Activated CD4-positive, CD25-positive, alpha-beta regulatory T cell (primary cell): ENCODE results near the gene CCDC174.

ENCODE experiments used
- DNase-seq, 4 experiments: peaks; one replicate each; lab custom pipeline; 2025; lab: John Stamatoyannopoulos, UW

CCDC174 gene

DNA sequence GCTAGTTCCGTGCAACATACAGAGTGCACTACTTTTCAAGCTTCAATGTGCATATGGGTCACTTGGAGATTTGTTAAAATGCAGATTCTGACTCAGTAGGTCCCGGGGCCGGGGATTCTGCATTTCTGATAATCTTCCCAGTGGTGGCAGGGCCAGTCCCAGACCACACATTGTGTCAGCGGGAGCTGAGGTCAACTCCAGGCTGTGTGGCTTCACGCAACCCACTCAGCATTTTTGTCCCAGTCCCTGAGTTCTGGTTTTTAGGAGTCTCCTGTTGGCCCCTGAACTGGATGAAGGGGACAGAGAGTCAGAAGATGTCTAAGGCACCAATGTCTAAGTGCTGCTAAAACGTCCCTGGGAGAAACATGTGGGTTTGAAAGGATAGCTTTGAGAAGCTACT lies 26.1 kb upstream of the CCDC174 start:
- DNase-seq, result no peak

DNA sequence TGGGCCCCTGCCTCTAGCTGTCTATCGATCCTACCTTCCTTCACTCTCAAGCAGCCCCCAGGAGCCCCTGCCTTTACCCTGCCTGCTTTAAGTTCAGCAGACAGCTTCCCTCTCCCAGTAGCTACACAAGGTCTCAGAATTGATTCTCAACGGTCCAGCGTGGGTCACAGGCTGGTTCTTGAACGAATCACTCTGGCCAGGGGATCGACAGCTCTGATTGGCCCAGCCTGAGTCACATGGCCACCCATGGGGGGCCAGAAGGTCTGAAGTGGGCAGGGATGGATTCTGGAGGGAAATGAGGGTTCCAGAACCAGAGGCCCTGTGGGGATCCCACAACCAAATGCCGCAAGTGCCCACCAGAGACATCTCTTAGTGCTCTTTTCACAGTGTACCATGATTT lies 23.7 kb upstream of the CCDC174 start:
- no peak for DNase-seq

DNA sequence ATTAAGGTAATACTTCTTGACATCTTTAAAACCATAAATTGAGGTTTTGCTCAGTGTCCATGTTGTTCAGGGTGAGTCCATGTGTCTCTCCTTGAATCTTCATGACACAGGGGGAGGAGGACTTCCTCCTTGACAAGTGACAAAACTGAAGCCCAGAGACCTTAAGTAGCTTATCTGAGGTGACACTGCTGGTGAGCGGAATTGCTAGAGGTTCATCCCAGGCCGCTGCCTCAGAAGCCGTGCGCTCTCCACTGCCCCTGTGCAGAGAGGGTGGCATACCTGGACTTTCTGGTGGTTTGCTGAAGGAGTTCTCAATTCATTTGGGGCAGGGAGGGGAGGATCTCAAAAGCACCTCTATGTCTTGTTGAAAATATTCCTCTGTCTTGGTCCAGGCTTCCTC lies 23.2 kb upstream of the CCDC174 start:
- DNase-seq, result no peak

DNA sequence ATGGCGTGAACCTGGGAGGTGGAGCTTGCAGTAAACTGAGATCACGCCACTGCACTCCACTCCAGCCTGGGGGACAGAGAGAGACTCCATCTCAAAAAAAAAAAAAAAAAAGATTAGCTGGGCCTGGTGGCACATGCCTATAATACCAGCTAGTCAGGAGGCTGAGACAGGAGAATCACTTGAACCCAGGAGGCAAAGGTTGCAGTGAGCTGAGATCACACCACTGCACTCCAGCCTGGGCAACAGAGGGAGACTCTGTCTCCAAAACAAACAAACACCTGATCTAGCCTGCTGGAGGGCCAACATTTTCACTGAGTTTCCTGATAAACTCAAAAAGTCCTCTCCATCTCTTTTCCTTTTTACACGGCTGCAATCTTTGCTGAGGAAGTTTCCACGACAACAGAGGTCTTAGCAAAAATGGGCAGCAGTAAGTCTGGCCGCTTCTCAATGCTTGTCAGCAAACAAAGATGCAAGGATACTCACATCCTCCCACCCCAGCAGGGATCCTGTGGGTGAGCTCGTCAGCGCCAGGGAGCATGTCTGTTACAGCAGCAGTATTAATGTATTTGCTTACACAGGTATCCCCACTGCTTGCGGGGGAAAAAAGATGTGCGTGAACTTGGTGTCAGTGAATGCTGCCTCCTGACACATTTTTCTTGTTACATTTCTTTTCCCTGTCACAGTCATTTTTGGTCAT lies 21.0 kb upstream of the CCDC174 start:
- DNase-seq, result no peak

DNA sequence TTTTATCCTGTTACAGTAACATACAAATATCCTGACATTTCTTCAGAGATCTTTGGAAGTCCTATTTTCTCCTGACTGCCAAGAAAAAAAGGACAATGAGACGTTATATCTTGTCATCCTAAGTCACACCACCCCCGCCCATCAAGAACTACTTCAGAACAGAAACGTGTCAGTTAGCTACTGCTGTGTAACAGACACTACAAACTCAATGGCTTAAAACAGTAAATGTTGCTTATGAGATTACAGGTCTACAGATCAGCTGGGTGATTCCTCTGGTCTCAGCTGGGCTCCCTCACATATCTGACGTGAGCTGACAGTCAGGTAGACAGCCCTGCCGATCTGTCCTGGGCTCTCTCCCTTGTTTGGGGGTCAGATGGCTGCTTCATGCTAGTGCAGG lies 20.5 kb upstream of the CCDC174 start:
- DNase-seq, result no peak

DNA sequence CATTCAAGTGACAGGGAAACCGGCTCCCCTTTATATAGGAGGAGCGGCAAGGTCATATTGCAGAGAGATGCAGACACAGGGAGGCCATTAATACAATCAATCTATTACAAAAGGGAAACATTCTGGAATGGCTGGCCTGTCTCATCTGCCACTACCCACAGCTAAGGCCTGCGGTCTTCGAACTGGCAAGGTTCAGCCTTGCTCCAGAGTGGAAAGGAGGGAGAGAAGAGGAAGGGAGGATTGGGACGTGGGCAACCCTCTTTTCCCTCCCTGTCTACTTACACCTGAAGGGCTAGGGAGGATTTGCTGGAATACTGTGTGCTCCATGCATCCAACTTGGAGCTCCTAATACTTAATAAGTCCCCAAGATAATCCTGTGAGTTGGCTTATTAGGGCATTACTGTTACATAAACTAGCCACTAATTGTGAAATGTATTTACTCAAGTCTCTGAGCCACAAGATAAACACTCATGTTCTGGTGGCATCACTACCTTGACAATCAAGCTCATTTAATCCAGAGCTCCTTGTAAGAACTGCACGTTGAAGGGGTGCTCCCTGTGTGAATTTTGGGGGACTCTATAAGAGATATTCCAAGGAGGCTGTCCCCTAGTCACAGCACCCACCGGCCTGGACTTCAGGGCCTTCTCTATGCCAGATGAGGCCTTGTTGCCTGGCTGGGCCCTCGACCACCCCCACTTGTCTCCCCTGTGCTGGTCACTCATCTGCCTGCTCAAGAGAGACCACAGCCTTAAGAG lies 19.7 kb upstream of the CCDC174 start:
- no peak for DNase-seq

DNA sequence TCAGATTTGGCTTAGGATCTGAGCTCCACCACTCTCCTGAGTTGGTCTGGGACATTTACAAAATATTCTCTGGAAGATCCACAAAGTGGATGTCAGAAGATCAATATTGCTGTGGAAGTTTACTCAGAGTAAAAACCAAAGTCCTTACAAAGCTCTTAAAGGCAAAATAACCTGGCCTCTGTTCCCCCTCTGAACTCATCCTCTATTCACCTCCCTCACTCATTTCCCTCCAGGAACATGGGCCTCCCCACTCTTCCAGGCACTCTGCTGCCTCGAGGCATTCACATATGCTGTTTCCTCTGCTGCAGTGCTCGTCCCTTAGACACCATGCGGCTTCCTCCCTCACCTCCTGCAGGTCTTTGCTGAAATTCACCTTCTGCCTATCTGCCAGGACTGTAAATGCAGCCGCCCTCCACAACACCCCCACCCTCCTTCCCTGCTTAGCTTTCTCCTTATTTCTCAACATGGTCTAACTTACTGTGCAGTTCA lies 19.1 kb upstream of the CCDC174 start:
- DNase-seq, result no peak

DNA sequence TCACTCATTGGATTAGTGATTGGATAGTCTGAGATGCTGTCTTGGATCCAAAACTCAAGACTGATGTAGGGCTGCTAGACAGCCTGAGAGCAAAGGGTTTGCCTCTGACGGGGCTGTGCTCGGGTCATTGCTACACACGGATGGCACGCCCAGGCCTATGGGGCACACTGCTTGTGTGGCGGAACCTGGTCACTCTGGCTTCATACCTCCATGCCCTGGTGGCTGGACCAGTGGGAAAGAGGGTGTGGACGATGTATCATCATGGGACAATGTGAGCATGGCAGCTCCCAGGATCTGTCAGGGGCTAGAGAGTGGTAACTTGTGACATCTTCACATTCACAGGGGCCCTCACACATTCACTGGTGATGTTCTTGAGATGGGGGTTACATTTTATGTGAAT lies 18.1 kb upstream of the CCDC174 start:
- DNase-seq, result no peak

DNA sequence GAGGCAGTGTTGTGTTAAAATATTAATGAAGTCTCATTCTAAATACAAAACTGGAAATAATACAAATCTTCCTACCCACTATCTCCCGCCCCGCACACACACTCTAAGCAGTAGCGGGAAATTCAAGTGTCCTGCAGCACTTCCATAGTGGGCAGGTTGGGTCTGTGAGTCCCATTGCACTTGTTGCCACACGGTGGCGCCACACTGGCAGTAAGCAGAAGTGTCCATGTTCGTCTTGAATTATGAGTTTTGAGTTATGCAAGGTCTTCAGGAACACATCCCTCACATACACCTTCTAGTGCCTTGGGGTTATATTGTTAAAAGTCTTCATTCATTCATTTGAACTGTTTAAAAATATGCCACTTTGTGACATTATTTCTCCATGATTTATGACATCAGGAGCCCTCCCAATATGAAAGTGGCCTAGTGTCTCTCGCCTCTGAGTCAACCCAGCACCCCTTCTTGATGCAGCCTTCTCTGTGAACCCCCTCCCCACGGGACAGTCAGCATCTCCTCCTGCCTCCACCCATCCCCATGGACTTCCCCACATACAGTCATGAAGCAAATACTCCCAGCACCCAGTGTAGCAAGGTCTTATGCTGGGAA lies 17.6 kb upstream of the CCDC174 start:
- DNase-seq, result peak in 1 of 4 experiments; percentile 11

DNA sequence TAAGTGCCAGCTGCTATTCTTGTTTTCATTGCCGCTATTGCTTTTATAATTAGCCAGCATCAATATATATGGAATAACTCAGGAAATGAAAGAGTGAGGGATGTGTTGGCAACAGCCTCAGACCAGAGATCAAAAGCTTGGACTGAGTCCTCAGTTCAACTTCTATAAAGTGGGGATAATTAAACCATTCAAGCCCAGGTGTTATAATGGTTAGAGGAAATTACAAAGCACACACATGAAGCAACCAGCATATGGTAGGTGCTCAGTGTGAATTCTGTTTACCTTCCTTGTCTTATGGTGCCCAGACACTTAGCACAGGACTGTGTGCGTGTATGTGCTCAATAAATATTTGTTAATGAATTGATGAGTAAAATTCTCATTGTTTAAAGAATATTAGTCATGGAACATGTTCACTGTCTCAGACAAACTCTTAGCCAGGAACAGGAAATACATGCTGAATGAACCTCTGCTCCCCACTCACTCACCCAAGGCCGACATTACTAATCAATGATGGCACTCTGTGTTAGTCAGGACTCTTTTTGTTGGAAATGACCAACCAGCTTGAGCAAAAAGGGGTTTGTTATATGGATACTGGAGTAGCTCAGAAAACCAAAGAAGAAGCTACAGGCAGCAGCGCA lies 16.7 kb upstream of the CCDC174 start:
- DNase-seq, result no peak

DNA sequence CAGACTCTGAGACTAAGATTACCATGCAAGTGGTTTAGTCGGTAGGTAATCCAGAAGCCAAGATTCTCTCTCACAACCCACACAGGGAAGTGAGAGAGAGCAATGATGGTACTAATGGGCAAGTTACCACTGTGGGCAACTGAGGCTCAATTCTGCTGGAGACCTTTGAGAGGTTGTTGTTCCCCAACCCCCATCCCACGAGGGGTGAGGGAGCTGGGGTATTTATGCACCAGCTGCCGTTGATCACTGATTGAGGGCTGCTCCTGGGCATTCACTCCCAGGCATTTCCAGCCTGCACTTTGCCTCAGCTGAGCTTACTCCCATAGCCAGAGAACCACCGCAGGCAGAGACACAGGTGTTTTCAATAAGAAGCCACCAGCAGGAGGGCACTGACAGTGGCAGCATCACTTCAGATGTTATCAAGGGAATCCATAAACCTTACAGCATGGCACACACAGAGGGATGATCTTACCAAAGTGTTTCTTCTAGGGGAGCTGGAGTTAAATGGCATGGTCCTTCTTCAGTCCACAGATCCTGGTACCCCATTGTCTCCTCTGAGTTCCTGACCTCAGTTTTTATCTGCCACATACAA lies 15.0 kb upstream of the CCDC174 start:
- no peak for DNase-seq

DNA sequence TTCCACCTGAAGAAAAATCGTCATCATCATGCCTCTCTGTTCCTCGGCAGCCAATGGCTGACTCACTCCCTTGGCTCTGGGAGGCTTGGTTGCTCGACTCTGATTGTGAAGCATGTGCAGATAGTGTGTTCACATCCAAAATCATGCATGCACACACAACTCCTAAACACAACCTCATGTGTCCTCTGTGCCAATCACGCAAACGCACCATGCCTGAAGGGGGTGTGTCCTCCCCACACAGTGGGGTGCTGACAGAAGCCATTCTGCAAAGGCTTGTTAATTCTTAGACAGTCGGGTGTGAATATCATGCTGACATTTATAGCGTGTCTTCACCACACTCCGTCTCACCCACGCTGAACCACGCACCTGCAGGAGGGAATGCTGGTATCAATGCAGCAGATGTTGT lies 11.4 kb upstream of the CCDC174 start:
- no peak for DNase-seq

DNA sequence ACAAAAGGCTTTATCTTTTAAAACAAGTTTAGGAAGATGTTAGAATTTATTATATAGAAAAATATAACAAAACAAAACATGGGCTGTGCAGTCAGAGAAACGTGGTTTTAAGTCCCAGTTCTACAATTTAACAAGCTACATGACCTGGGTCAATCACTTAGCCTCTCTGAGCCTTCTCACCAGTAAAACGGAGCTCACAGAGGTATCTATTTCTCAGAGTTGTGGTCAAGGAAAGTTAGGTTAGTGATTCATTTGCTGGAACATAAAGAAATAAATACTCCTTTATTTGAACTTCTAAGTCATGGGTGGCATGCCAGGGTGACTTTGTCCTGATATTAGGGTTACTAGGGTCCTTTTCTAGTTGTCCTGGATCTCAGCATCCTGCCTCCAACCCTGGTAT lies 10.8 kb upstream of the CCDC174 start:
- no peak for DNase-seq

DNA sequence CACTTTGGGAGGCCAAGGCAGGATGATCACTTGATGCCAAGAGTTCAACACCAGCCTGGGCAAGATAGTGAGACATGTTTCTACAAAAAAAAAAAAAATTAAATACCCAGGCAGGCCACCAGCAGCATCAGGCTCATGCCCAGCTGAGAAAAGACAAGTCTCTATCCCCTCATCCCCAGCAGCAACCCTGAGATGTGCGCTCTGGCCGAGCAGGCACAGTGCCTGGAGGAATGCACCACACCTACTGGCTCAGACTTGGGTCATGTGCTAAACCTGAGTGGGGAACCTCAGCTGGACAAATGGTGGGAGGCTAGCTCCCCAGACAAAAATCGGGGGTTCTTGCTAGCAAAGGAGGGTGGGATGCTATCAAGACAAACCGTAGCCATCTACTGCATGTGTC lies 10.2 kb upstream of the CCDC174 start:
- DNase-seq, result no peak

DNA sequence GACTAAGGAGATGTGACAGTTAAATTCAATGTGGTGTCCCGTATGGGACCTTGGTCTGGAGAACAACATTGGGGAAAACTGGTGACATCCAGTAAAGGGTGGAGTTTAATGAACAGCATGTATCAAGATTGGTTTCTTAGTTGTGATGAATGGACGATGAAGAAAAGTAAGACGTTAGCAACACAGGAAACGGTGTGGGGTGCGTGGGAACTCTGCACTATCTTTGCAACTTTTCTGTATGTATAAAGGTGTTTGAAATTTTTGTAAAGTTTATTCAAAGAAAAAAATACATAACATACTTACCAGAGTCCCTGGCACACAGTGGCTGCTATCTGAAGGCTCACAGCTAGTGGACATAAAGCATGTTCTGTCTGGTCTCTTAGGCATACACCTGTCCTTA lies 6.1 kb upstream of the CCDC174 start:
- no peak for DNase-seq

DNA sequence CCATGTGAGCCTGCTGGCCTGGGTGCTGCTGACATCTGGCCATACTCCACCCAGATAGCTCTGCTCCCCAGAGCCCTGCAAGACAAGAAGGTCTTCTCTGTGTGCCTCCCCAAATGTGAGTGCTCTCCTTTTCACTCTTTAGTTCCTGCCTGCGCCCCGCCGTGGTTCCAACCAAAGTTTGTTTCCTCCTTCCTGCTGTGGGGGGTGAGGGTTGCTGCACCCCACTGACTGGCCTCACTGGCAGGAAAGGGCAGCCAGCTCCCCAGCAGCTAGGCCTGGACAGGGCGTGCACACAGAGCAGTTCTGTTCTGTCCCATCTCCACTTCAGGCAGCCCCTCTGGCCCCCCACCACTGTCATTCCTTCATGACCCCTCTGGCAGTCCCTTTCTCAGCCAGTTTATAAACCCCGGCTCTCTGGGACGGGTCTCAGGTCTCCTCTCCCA lies 5.4 kb upstream of the CCDC174 start:
- no peak for DNase-seq

DNA sequence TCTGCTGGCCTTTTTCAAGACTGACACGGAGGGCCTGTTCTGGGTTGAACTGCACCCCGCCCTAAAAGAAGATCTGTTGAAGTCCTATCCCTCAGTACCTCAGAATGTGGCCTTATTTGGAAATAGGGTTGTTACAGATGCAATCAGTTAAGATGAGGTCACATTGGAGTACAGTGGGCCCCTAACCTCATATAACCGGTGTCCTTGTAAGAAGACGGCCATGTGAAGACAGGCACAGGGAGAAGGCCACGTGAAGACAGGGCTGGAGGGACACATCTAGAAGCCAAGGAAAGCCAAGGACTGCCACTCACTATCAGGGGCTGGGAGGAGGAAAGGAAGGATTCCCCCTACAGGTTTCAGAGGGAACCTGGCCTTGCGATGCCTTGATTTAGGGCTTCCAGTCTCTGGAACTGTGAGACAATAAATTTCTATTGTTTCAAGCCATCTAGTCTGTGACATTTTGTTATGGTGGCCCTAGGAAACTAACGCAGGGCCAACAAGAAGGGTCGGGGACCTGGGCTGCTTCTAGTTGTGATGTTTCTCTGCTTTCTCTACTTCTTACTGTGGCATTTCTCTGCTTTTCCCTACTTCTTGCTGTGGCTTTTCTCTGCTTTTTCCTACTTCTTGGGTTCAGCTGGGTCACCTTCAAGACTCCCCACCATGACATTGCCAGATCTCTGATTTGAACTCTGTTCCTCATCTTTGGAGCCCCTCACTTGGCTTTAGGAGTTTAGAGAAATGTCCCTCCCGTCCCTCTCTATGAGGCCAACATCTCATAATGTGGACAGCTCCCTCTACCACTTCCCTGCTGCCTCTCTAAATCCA lies 4.8 kb upstream of the CCDC174 start:
- DNase-seq, result no peak

DNA sequence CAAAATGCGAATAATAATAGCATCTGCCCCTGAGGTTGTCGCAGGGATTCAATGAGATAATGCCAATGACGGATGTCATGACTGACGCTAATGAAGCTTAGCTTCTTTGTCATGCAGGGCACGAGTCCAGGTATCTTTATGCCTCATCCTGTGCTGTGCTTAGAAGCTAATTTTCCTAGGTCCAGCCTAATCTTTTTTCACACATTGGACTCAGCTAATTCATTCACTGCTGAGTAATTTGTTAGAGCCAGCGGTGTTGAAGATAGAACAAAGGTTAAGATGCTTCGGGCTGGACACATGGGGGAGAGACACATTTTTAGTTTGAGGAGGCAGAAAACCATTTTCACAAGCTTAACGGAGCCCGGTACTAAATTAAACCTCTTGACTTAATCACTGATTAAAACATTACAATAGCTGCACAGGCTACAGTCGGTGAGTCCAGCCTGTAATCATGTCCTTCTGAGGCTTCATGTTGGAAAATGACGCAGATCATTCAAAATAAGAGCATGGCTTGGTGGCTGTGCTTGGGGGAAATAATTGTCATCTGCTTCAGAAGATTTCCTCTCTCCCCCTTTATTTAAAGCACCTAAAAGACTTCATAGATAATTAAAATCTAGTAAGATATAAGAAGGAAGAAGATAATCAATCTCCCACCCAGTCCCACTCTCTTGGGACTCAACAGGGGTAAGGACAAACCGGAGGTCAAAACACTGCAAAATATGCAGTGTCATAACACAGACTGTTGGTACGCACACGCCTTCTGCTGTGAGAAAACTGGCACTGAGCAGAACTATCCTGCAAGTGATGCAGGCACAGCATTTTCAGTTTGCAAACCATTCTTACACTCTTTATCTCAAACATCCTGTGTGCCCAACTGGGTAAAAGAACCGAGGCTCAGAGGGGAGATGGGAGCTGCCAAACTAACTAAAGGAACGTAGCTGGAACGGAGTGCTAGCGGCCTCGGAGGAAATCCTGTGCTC lies 3.3 kb upstream of the CCDC174 start:
- DNase-seq, result no peak

DNA sequence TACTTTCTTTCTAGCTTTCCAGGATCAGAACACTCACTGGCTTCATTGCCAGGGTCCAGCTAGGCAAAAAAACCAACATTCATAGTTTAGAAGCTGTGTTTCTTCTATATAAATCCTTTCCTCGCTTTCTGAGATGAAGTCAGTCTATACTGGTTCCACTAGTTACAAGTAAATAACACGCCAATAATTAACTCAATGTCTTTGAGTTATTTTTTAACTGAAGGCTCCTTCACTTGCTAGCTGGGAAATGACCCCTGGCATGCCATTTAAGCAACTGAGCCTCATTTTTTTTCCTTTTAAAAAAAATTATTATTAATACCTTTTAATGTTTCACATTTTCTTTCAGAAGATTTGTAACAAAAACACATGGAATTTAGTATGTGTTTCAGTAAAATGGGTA lies 2.1 kb upstream of the CCDC174 start:
- no peak for DNase-seq

DNA sequence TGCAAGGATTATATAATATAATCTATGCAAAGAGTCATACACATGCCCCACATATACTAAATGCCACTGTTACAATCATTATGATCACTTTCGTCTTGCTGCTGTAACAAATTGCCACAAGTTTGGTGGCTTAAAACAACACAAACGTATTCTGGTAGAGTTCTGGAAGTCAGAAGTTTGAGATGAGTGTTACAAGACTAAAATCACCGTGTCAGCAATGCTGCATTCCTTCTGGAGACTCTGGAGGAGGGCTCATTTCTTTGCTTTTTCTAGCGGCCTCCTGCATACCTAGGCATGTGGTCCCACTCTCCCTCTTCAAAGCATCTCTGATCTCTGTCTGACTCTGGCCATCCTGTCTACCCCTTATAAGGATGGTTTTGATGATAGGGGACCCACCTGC lies 1.4 kb upstream of the CCDC174 start:
- no peak for DNase-seq
